Measurements from ENCODE around the gene POLR3C.
A peak's percentile ranks its signal among the peaks of the same experiment; 100 is the strongest.
"Not testable (repeated sequence)": the region's sequence is repeated elsewhere in the genome, so short reads cannot be mapped to it uniquely, and the experiment has no call there.

Gene POLR3C

DNA sequence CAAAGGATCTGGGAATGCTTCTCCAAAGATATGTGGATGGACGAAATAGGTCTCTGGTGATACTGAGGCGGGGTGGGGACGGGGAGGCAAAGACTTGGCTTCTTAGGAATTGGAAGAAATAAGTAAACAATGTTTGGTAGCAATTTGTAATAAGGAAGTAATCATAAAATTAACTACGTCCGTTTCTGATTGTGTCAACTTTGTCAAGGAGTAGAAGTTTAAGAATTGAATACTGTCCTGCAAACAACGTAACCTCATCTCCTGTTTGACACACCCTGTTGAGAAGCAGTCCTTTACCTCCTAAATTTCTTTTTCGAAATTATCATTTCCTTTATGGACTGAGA is 471 bp downstream of the POLR3C start:
- DNase-seq = no peak

DNA sequence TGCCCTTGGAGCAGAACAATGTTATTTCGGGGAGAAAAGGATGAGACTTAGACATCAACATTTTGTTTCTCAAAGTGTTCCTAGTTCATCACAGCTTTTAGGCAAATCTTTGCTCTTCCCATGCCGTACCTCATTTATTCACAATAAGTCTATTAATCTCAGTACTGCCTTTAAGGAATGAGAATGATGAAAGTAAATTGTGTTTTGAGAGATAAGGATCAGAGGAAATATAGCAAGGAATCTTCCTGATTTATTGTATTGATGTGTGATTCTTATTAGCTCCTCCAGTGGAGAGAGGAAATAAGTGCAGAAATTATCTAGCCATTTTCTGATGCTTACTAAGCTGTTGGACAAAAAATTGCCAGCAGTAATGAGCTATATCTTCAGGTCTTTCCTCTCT is 2.0 kb downstream of the POLR3C start:
- DNase-seq = no peak

DNA sequence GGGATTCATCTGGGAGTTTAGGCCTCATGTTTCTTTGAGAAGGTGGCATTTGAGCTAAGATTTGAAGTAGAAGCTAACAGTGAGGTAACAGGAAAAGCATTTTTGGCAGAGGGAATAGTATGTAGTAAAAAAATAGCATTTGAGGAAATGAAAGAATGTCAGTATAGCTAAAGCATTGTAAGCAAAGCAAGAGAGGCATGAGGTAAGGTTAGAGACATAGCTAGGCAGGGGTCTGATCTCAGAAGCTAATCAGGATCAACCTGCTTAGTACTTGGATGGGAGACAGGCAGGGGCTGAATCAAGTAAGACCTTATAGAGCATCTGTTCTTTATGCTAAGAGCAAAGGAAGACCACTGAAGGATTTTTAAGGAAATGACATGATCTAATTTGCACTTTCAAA is 4.0 kb downstream of the POLR3C start:
- DNase-seq = no peak

DNA sequence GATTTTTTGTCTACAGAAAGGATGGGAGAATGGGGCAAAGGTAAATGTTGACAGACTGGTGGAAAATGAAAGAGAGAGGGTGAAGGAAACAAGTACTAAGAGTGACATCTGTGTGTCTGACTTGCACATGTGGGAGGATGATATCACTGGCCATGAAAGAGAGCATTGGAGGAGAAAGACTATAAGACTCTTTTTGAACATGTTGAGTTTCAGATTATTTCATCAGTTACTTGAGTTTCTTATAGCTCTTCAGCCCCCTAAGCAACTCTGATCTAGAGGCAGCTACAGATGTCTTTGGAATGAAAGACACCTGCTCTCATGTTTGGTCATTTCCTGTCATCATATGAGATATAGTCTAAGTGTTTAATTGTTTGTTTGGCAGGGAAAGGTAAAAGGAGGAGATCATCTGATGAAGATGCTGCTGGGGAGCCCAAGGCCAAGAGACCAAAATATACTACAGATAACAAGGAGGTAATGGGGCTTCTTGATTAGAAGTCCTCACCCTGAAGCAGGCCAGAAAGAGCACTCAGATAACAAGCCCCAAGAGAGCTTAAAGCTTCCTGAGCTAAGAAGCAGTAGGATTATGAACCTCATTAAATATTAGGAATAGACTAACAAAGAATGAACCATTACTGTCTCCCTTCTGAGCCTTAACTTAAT is 4.5 kb downstream of the POLR3C start:
- DNase-seq = no peak

DNA sequence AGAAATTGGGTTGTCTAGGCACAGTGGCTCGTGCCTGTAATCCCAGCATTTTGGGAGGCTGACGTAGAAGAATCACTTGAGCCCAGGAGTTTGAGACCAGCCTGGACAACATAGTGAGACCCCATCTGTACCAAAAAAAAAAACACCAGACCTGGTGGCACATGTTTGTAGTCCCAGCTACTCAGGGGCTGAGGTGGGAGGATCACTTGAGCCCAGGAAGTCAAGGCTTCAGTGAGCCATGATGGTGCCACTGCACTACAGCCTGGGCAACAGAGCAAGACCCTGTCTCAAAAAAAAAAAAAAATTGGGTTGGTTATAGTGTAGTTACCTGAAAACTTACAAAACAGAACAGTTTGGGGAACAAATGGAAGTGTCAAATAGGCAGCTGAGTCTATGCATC is 6.8 kb downstream of the POLR3C start:
- not testable (repeated sequence) for DNase-seq

DNA sequence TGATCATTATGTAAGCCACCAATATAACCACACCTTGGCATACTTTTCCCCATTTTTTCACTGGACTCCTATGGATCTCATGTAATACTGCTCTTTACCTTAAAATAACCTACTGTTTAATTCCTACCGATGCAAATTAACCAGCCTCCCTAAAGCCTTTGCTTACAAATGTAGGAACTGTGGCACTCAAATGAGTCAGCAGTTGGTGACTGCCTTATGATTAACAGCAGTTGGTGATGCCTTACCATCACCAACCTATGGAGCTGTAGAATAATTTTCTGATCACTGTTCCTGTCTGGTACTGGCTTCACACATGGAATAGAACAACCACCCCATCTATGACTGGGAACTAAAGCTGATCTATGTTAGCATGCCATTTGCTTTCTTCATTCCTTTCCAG is 13.7 kb downstream of the POLR3C start:
- no peak for DNase-seq

DNA sequence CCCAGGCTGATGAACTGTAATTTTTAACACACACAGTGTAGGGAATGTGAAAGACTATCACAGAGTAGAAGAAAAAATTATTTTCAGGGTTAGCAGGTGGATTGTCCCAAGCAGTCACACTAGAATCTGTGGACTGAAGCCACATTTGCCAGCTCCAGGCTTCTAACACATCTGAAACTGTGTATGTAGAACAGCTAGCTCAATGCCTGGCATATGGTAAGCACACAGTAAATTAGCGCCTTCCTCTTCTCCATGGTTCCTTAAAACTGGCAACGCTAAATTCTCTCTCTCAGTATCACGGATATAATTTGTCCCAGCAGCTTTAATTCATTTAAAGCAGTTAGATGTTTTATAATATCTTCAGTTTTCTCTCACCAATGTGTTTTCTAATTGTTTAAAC is 19.0 kb downstream of the POLR3C start:
- DNase-seq = no peak

DNA sequence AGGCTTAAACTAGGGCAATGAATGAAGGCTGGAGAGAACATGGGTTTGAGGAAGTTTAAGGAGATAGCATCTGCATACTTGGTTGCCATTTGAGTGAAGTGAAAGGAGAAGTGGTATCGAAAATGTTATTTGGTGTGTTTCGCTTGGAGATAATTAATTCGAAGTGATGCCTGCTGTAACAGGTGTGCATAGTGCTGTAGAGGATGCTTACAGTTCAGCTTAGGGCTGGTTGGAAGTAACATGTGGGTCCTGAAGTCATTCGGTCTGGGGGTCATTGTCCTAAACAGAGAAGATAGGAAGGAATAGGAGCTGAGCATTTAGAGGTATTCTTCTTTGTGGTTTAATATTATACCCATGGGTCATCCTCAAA is 21.1 kb downstream of the POLR3C start:
- no peak for DNase-seq

DNA sequence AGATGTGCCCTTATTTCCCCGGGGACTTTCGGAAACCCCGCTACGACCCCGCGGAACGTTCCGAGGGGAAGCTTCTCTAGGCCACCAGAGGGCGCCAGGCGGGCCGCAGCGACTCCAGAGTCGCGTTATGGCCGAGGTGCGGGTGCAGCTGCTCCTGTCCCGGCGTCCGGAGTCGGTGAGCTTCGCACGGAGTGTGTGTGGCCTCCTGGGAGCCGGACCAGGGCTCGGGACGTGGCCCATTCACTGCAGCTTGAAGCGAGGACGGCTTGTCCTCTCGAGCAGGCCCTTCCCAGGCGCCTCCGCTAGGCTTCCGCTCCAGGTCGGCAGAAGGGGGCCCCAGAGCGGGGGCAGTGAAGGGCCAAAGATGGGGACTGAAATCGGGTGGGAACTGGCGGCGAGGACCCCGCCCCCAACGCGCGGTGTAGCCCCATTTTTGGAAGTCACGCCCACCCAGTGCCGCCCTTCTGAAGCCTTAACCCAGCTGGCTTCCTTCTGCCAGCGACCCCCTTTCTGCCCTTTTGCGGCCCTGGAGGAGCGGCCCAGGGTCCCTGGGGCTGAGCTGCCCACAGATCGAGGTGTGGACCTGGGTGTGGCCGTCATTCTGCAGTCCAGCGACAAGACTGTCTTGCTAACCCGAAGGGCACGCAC is 21.6 kb downstream of the POLR3C start, which contains the start of gene NUDT17:
Gene NUDT17, plus strand, starts transcription at position 117 of the 648 bp plus-strand sequence. Its CDS starts 11 bp downstream, at position 128.
- peak; percentile 77 for DNase-seq

DNA sequence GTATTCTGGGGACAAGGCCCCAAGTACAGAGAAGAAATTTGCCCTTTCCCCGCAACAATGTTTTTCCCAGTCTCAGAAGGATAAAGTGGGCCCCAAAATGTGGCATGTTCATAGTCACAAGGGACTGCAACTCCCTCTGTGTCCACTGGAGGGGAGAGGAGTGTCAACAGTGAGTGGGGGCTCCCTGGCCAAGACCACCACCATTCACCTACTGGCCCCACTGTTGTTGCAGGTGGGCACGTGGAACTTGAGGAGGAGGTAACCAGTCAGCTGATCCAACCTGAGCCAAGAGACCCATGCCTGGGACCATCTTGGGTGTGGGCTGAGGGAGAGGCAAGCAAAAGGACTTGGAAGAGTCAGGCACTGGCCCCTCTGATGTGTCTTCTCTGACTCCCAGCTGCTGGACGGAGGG is 22.2 kb downstream of the POLR3C start:
- peak; percentile 42 for DNase-seq

DNA sequence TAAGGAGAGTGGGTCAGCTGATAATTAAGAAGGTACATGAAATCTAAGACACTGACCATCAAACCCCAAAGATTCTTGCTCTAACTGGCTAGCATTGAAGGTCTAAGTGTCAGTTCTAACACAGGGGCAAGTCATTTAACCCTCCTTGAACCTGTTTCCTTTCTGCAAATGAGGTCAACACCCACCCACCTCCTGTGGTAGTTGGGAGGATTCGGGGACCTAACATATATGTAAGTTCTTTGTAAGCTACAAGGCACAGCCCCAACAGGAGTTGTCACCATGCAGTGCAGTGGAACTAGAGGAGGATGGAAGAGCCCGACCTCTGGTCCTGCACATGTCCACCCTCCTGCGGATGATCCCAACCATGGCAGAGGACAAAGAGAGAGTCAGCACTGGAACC is 23.8 kb downstream of the POLR3C start:
- no peak for DNase-seq

DNA sequence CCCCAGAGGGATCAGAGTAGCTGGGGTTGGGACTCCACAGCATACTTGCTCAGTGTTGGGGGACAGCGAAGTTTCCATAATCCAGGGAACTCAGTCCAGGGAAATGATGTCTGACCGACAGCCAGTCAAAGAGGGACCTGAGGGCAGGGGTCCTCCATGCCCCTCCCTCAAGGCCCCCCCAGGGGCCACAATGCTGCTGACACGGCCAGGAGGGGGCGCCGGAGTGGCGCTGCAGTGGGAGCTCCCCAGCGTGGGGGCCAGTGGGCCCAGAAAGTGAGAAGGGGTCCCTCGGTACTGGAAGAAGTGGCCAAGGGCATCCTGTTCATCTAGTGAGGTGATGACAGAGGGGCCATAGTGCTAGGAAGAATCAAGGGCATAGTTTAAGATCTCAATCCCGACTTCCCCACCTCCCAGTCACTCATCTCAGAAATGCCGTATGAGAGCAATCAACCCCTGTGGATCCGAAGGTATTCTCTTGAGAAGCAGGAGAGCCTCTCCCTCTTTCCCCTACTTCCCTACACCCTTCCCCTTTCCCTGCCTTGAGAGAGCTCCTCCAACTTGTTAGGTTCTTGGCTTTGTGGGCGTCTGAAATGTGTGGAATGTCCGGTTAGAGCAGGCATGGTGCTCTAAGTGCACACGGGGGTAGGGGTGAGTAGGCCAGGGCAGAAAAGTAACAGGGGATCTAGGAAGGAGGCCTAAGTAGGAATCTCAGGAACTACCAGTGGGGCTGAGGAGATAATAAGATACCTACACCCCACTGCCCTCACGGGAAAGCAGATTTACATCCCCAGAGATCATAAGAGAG is 25.6 kb downstream of the POLR3C start:
- DNase-seq = peak; percentile 86

DNA sequence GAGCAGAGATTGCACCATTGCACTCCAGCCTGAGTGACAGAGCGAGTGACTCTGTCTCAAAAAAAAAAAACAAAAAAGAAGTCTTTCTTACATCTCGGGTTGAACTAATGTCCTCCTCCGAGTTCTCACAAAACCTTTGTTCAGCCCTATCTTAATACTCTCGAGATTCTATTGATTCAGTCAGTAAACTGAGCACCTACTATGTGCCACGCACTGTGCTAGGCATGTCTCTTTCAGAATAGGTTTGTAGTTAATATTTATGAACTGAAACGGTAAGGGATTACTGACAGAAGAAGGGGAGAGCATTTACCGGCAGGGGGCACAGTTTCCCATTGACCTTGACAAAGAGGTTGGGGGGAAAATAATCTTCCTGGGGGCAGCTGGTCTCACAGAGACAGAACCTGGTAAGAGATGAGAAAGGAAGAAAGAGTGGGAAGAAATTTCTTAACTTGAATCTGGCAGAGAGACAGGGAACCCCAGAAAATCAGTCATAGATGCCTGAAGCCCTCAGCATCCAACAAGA is 31.5 kb downstream of the POLR3C start:
- DNase-seq = no peak

DNA sequence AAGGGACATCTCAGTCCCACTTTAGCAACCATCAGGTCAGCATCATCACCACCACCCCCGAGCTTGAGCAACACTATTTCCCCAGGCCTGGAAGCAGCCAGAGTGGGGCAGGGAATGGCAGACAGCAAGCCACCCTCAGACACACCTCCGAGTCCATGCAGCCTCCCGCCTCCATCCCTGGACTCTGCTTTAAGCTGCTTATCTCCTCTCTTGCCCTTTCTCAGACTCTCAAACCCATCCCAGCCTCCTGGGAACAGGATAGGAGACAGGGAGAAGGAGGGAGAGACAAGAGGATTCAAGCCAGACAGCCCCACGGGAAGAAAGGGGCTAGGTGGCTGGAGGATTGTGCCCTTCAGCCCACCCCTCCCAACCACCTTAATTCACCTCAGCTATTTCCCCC is 33.2 kb downstream of the POLR3C start:
- DNase-seq = no peak

DNA sequence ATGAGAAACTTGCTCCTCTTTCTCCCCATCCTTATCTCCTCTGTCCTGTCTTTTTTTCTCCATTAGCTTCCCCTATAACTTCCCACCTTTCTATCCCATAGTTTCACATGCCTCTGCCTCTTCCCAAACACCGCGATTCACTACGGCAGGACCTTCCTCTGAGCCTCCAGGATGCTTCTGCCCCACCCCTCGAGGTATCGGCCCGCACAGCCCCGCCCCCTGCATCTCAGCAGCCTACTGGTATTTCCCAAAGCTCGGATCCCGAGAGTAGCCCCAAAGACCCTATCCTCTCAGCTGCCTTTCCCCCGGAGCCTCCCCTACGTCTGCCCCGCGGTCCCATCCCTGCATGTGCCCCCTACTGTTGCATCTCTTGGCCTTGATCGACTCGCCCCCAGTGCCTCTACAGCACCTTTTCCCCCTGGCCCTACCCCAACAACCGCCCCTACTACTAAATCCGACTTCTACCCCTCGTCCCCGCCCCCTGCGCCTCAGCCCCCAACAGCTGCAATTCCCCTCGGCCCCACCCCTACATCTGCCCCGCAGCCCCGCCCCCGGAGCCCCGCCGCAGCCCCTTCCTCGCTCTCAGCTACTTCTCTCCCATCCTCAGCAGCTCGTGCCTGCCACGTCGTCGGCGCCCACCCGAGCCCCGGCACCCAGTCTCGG is 34.4 kb downstream of the POLR3C start:
- DNase-seq = peak; percentile 40

DNA sequence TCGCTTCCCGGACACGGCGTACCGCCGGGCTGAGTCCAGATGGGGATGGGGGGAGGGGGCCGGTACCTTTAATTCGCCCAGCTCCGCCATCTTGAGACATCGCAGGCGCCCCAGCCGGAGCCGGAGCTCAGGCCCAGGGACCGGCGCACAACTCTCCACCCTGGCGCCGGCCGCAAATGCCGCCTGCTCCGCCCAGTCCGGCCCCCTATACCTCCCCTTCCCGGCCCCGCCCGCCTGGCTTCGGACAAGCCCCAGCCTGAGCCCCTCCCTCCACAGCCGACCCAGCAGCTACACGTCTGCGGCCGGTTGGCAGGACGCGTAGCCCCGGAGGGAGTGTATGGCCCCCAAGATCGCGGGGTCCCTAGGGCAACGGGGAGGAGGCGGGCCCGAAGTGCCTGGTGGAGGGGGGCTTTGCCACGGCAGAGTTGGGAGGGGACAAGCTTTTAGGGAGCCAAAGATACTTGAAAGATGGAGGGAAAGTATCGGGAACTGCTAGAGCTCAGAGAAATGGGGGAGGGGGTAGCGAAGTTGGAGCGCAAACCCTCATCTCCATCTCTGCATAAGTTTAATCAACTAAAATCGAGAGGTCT is 35.0 kb downstream of the POLR3C start, which contains the start of gene PIAS3:
Gene PIAS3, minus strand, starts transcription at position 181 of the 590 bp plus-strand sequence. Its CDS starts 91 bp downstream, at position 90.
- DNase-seq = peak; percentile 96

DNA sequence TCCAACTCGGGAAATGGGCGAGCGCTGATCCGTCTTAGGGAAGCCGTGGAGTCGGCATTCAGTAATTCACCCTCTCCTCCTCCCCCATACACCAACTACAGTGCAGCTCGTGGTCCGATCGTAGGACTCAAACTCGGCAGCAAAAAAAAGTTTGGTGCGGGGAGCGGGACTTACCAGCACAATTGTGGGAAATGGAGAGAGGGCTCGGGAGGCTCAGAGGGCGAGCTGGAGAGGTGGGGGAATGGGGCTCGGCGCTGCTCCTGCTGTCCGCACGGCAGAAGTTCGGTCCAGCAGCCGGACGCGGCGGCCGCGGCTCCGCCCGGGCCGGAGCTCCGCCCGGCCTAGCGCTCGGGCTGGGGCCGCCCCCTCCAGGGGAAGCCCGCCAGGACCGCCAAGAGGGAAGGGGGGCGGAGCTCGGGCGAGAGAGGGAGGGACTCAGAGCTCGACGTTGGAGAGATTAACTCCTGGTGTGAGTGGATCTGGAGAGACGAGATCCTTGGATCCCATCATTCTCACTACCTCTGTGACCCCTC is 35.6 kb downstream of the POLR3C start:
- peak; percentile 89 for DNase-seq

DNA sequence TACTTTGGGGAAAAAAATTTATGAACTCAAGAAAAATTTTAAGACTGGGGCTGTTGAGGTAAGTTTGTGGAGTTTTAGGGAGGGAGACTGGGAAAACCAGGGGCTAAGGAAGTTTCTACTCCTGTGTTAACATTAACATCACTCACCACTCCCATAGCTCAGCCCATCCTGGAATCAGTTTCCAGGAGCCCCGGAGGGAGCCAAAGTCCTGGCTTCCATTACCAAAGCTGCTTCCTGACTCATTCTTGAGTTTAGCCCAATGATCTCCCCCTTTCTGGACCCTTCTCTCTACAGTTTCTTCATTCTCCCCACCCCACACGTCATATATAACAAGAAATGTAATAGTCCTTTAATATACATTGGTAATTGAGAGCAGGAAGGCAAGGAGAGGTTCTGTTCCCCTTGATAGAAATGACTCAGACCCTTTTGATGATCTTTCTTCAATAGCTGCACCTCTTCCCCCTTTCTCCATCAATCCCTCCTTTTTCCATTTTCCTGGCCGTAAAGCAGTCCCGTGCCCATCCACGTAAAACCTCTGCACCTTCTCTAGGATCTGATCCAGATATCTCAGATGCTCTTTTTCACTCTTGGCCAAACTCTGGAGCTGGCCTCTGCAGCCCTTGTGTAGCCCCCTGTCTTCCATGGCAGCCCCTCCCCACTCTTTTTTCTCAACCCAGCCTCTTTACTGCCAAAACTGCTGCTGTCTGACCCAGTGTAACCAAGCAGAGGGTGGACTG is 39.5 kb downstream of the POLR3C start:
- DNase-seq = peak; percentile 10

DNA sequence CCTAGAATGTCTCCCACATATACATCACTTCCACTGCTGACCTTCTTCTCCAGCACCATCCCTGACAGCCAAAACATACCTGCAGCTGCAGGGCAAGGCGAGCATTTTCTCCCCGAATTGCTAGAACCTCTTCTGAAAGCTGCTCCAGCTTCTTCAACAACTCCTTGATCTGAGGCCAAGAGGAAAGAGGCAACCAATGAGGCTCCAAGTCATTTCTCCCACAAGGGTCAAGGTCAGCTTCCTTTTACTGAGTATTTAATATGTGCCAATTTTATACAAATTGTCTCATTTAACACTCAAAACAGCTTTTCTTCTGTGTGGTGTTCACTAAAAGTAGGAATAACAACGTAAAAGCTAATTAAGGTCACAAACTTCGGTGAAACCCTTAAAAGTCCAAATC is 44.2 kb downstream of the POLR3C start:
- DNase-seq = no peak

DNA sequence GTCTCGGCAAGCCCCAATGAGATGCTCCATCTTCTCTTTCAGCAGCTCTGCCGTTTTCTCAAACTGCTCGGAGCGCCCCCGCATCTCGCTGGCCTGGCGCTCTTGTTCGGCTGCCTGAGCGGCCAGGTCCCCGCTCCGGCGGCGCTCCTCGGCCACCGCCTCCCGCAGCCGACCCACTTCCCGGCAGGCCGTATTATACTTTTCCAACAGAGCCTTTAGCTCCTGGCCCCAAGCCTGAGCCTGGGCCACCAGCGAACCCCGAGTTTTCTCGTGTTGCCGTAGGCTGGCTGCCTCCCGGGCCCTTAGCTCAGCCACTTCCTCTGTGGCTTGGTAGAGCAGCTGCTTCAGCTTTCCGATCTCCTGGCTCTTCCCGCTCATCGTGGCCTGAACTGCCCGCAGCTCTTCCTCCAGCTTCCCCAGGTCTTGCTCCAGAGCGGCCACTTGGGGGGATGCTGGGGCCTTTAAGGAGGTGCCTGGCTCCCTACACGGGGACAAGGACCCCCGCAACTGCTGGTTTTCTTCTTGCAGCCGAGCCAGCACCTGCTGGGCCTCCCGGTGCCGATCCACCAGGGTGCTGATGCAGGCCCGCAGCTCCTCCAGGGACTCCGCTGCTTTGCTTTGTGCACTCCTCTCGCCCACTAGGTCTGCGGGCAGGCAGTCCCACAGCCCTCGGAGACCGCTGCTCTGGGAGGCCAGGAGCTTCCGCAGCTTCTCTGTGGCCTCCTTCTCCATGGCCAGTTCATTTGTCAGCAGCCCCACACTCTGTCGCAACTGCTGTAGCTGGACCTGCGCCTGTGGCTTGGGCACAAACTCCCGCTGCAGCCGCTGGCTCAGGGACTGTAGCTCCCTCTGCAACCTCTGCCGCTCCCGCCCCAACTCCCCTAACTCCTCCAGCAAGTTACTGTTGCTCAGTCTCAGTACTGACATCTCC is 48.3 kb downstream of the POLR3C start:
- DNase-seq = peak; percentile 36

DNA sequence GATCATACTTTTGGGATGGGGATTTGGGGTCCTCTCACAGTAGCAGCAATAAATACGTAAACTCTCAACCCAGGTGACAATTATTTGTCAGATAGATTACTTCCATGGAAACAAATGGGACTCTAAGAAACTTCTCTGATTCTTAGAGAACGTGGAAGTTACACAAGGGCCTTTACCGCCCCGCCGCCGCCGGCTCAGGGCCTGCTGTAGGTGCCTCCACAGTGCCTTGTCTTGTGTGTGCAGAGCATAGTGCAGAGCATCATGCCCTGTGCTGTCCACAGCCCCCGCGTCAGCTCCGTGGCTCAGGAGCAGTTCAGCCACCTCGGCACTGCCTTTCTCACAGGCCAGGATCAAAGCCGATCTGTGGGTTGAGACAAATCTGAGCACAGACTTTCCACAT is 50.6 kb downstream of the POLR3C start:
- DNase-seq = no peak

Data from fibroblast of skin of right biceps (primary cell).